Epithelial cell of esophagus (primary cell): ENCODE data around the gene CD93.
A peak's percentile ranks its signal among the peaks of the same experiment; 100 is the strongest.

ENCODE experiments used
- DNase-seq: peaks from one replicate; pipeline ENCODE4 v3.0.0; 2010; ENCODE audit warnings: low read depth
- H3K4me3 ChIP-seq: 2 replicates; pipeline ENCODE4 v1.5.1; 2011; ENCODE audit warnings: mild to moderate bottlenecking, low read length, control low read depth
- TF ChIP-seq, protein P1 (sequence below): IDR thresholded peaks from 2 replicates; pipeline ENCODE4 v1.5.1; 2011; ENCODE audit warnings: low read depth, mild to moderate bottlenecking, low read length, control low read depth, inconsistent platforms; ENCODE audit not compliant: insufficient read depth; ENCODE audit errors: missing control alignments

The CD93 gene

DNA sequence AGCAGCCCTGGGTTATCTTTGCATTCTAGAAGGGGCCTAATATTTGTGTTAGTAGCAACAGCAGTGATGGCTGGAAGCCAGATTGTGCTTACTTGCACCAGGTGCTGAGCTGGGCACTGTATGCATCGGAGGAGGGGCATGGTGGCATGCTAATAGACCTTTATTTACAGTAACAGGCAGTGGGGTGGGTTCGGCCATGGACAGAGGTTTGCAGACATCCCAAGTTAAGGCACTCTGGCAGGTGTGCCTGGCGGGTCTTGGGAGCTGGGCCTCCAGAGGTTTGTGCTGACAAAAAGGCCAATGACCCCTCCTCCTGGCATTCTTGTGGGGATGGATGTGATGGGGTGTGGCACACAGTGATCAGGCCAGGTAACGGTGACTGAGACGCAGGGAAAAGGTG, 39.0 kb upstream of the CD93 start:
- TF ChIP-seq, protein P1, sequence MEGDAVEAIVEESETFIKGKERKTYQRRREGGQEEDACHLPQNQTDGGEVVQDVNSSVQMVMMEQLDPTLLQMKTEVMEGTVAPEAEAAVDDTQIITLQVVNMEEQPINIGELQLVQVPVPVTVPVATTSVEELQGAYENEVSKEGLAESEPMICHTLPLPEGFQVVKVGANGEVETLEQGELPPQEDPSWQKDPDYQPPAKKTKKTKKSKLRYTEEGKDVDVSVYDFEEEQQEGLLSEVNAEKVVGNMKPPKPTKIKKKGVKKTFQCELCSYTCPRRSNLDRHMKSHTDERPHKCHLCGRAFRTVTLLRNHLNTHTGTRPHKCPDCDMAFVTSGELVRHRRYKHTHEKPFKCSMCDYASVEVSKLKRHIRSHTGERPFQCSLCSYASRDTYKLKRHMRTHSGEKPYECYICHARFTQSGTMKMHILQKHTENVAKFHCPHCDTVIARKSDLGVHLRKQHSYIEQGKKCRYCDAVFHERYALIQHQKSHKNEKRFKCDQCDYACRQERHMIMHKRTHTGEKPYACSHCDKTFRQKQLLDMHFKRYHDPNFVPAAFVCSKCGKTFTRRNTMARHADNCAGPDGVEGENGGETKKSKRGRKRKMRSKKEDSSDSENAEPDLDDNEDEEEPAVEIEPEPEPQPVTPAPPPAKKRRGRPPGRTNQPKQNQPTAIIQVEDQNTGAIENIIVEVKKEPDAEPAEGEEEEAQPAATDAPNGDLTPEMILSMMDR = no peak
- DNase-seq = no peak
- H3K4me3 ChIP-seq = no peak overlapping the region

DNA sequence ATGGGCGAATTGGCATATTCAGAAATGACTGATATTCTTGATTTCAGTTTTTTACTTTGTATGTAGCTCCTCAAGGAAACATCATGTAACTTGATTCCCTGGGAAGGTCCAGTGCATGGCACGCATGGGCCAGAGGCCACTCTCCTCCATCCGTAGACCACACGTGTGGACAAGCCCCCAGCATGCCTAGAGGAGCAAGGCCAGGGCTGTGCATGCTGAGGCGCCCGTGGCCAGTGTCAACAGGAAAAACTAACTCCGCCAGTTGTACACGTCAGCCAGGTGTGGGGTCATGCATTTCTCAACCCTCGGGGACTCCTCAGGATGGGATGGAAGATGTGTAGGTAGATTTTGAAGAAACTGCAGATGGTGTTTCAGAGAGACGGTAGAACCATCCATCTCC, 37.8 kb upstream of the CD93 start:
- H3K4me3 ChIP-seq = no peak overlapping the region
- TF ChIP-seq, protein P1 = no peak
- peak; percentile 86 for DNase-seq

DNA sequence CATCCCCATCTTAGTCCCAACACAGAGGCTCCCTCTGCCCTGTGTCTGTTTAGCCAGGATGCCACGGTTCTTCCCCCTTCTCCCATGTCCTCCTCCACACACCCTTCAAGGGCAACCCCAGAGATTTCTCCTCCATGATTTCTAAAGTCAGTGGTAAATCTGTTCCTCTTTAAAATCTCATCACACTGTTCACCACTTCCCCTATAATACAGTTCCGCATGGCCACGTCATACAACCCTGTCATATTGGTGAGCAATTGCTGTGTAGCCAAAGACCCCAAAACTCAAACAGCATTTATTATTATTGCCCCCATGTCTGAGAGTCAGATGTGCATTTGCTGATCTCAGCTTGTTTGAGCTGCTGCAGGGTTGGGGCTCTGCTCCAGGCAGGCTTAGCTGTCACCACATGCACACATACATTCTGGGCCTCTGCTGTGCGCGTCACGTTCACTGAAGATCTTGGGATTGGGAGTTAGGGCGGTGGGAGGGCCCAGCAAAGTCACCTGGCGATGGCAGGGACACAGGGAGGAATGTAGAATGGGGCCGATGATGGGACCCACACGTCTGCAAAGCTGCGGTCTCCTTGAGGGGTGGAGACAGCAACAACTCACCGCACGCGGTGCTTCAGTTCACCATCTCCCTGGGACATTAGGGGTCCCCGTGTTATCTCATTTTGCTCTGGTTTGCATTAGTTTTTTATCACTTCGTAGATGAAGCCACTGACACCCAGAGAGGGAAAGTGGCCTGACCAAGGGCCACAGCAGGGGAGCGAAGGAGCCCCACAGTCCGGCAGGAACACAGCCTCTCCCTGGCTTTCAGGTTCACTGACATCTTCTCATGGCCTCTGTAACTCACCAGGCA, 36.9 kb upstream of the CD93 start:
- no peak for DNase-seq
- TF ChIP-seq, protein P1 = no peak
- H3K4me3 ChIP-seq = no peak overlapping the region

GRCh38 chr20:23122321-23122720, 36.2 kb upstream of the CD93 start:
- no peak for DNase-seq
- TF ChIP-seq, protein P1 = no peak
- H3K4me3 ChIP-seq = no peak overlapping the region

DNA sequence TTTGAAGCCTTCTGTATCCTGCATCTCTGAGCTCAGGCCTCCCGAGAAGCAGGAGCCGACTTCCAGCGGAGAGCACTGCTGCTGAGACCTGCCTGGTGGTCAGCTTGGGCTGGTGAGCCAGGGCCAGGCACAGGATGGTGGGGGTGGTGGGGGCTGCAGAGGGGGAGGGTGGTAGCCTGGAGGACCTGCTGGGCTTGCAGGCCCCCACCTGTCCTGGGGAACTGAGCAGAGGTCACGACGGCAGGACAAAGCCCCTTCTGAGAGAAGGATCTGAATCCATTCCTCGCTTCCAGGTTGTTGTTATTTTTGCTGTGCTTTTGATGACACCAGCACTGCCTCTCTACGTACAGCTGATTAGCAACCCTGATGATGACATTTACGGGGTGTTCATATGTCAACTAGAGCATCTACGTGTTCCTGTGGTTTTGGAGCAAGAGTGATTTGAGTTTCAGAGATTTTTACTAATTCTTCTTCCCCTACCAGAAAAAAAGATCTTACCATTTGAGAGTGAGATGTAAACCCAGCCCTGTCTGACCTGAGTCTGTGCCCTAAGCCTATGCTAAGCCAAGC, 35.7 kb upstream of the CD93 start:
- no peak for DNase-seq
- TF ChIP-seq, protein P1 = no peak
- H3K4me3 ChIP-seq = no peak overlapping the region

GRCh38 chr20:23120936-23121750, 35.0 kb upstream of the CD93 start:
- TF ChIP-seq, protein P1 = no peak
- DNase-seq = no peak
- no peak overlapping the region for H3K4me3 ChIP-seq
